K562 (cell line): Measurements from ENCODE around the gene ME3. TPM values are rescaled to one million over a fixed set of nuclear protein-coding genes. Genes with fewer than 3 reads are reported as not detected.

Source experiments
- ATAC-seq: fragments of 200-7000 bp; cut with Tn5 transposase; 3 replicates; pipeline ENCODE4 v1.9.1; 2020; ENCODE audit warnings: moderate library complexity
- BruUV-seq: library from RNA; stranded (reverse); fragments of 400-500 nt; replicated peaks from 2 replicates; lab custom pipeline; 2021; lab: Mats Ljungman, UMichigan
- CTCF ChIA-PET: fragments of 300-600 bp; formaldehyde crosslinking; extraction: SDS; loops from one replicate; lab custom pipeline; 2021; ENCODE audit warnings: low intra/inter-chr PET ratio; lab: Yijun Ruan, JAX
- POLR2A ChIA-PET: fragments of 300-600, 350-650 bp; sonication (Branson Sonifier 250); formaldehyde crosslinking; extraction: SDS; loops from one replicate; lab custom pipeline; 2021; ENCODE audit warnings: antibody characterized with exemption, inconsistent platforms; lab: Yijun Ruan, JAX
- DNase-seq, 4 experiments: peaks; one replicate each; pipeline versions ENCODE4 v3.0.0 to v3.0.0-alpha.2; 2011 to 2018; ENCODE audit warnings: low spot score in 3 of 4, mixed read lengths in 3 of 4; ENCODE audit errors: extremely low read depth in 1 of 4
- FAIRE-seq: peaks from 2 replicates; lab custom pipeline; 2011; peaks lifted over from hg19 to GRCh38; lab: Jason Lieb, UNC
- H2AFZ ChIP-seq: 2 replicates; pipeline ENCODE4 v1.6.0; 2011; ENCODE audit warnings: low read depth, low read length, control low read depth, inconsistent platforms
- H3K27ac ChIP-seq: fragments of 200-600 bp; 3 replicates; pipeline ENCODE4 v1.8.0; 2011; ENCODE audit warnings: low read depth, mild to moderate bottlenecking, control low read depth, inconsistent platforms, low read length, moderate library complexity, mixed read lengths; ENCODE audit errors: extremely low read depth
- H3K27me3 ChIP-seq, 2 experiments: fragments of 300-600 bp in 1 of 2; 2 replicates in 1 of 2; 3 replicates in 1 of 2; pipeline versions ENCODE4 v1.6.0 to v1.8.0; 2011; ENCODE audit warnings: inconsistent platforms in 2 of 2, low read length in 2 of 2, mild to moderate bottlenecking in 1 of 2, mixed read lengths in 1 of 2, moderate library complexity in 1 of 2; ENCODE audit not compliant: control insufficient read depth in 2 of 2, insufficient read depth in 2 of 2
- H3K36me3 ChIP-seq: fragments of 300-600 bp; 3 replicates; pipeline ENCODE4 v1.8.0; 2011; ENCODE audit warnings: mild to moderate bottlenecking, low read length, inconsistent platforms; ENCODE audit not compliant: control insufficient read depth, insufficient read depth
- H3K4me1 ChIP-seq, 2 experiments: fragments of 200-600 bp in 1 of 2; replicated peaks in 1 of 2; 2 replicates in 1 of 2; 3 replicates in 1 of 2; pipeline versions ENCODE4 v1.5.1 to v1.8.0; 2011; ENCODE audit warnings: inconsistent platforms in 2 of 2, low read length in 2 of 2, mild to moderate bottlenecking in 1 of 2, mixed read lengths in 1 of 2, moderate library complexity in 1 of 2; ENCODE audit not compliant: control insufficient read depth in 2 of 2, insufficient read depth in 2 of 2
- H3K4me2 ChIP-seq: 2 replicates; pipeline ENCODE4 v1.6.1; 2011; ENCODE audit warnings: low read length, control low read depth, inconsistent platforms, mixed read lengths; ENCODE audit not compliant: insufficient read depth
- H3K4me3 ChIP-seq: fragments of 200-600 bp; sonication (generic), shearing (Covaris generic); 2 replicates; pipeline ENCODE4 v1.5.1; 2016; ENCODE audit warnings: control low read depth, inconsistent platforms
- H3K79me2 ChIP-seq: fragments of 200-600 bp; 3 replicates; pipeline ENCODE4 v1.8.0; 2011; ENCODE audit warnings: low read length, inconsistent platforms; ENCODE audit not compliant: control insufficient read depth, insufficient read depth
- H3K9ac ChIP-seq, 2 experiments: 2 replicates each; pipeline versions ENCODE4 v1.6.0 to v1.6.1; 2011; ENCODE audit warnings: low read depth in 2 of 2, low read length in 2 of 2, control low read depth in 1 of 2, inconsistent platforms in 1 of 2, mild to moderate bottlenecking in 1 of 2, mixed read lengths in 1 of 2; ENCODE audit not compliant: insufficient read depth in 1 of 2
- H3K9me1 ChIP-seq: one replicate; pipeline ENCODE4 v1.6.0; 2011; ENCODE audit warnings: inconsistent platforms, mild to moderate bottlenecking, low read length, moderate library complexity; ENCODE audit not compliant: control insufficient read depth, insufficient read depth
- H3K9me3 ChIP-seq: replicated peaks from 2 replicates; pipeline ENCODE4 v1.5.1; 2011; ENCODE audit warnings: low read depth, low read length, inconsistent platforms; ENCODE audit not compliant: control insufficient read depth, insufficient read depth
- H4K20me1 ChIP-seq: replicated peaks from 2 replicates; pipeline ENCODE4 v1.6.1; 2011; ENCODE audit warnings: low read length, inconsistent platforms, mixed read lengths; ENCODE audit not compliant: control insufficient read depth, insufficient read depth
- CREB1 ChIP-seq, 2 experiments: sonication (generic) in 1 of 2; formaldehyde crosslinking in 1 of 2; IDR thresholded peaks; 2 replicates each; pipeline versions ENCODE4 v1.6.1 to v1.8.0; 2012 to 2022; ENCODE audit warnings: inconsistent platforms in 1 of 2, mild to moderate bottlenecking in 1 of 2, missing genetic modification reagents in 1 of 2, moderate library complexity in 1 of 2
- DDX20 ChIP-seq: fragments of 450-650 bp; IDR thresholded peaks from 2 replicates; pipeline ENCODE4 v1.6.1; 2016; ENCODE audit warnings: missing genetic modification characterization, low read depth, mild to moderate bottlenecking, missing compliant biosample characterization, moderate library complexity
- EGR1 ChIP-seq: fragments of 450-650 bp; conservative IDR thresholded peaks from 2 replicates; pipeline ENCODE4 v1.6.1; 2017; ENCODE audit warnings: mild to moderate bottlenecking
- ETV1 ChIP-seq: fragments of 450-650 bp; conservative IDR thresholded peaks from 2 replicates; pipeline ENCODE4 v1.6.1; 2016; ENCODE audit warnings: missing genetic modification characterization, control low read depth, low read depth, missing compliant biosample characterization
- EWSR1 ChIP-seq: fragments of 450-650 bp; IDR thresholded peaks from 2 replicates; pipeline ENCODE4 v1.6.1; 2018; ENCODE audit warnings: borderline replicate concordance, mild to moderate bottlenecking, low read depth, moderate library complexity; ENCODE audit not compliant: partially characterized antibody
- HMBOX1 ChIP-seq: sonication (generic); IDR thresholded peaks from 2 replicates; pipeline ENCODE4 v1.6.1; 2016
- HSF4 ChIP-seq: fragments of 250-450 bp; sonication (Bioruptor Pico); IDR thresholded peaks from 2 replicates; pipeline ENCODE4 v2.1.2; 2022; ENCODE audit warnings: mild to moderate bottlenecking, moderate library complexity, borderline replicate concordance
- MAZ ChIP-seq, 2 experiments: fragments of 450-650 bp in 1 of 2; sonication (generic) in 1 of 2; formaldehyde crosslinking; IDR thresholded peaks in 1 of 2; conservative IDR thresholded peaks in 1 of 2; 2 replicates each; pipeline versions ENCODE4 v1.4.0 to v1.5.0; 2020; ENCODE audit warnings: mild to moderate bottlenecking in 1 of 2, missing genetic modification reagents in 1 of 2
- MTA2 ChIP-seq: fragments of 450-650 bp; IDR thresholded peaks from 2 replicates; pipeline ENCODE4 v1.6.1; 2016; ENCODE audit warnings: low read depth
- NR0B1 ChIP-seq: fragments of 450-650 bp; IDR thresholded peaks from one replicate; pipeline ENCODE4 v1.6.1; 2018; ENCODE audit warnings: mild to moderate bottlenecking, moderate library complexity; ENCODE audit not compliant: partially characterized antibody
- RCOR1 ChIP-seq, 2 experiments: IDR thresholded peaks; 2 replicates each; pipeline ENCODE4 v1.6.1; 2012; ENCODE audit warnings: low read depth in 2 of 2, low read length in 2 of 2, borderline replicate concordance in 1 of 2, improper control_type of control experiment in 1 of 2
- STAG1 ChIP-seq: sonication (generic); formaldehyde crosslinking; IDR thresholded peaks from 2 replicates; pipeline ENCODE4 v1.5.0; 2020; ENCODE audit warnings: missing genetic modification reagents, borderline replicate concordance
- ZNF518B ChIP-seq: fragments of 250-450 bp; sonication (Bioruptor Pico); IDR thresholded peaks from 2 replicates; pipeline ENCODE4 v1.5.0; 2021; ENCODE audit warnings: mild to moderate bottlenecking, moderate library complexity
- WGBS: fragments of 100-300 bp; shearing (Covaris generic); methylation state at CpG from one replicate; pipeline ENCODE4 v1.1.6; 2016; ENCODE audit warnings: low coverage, mixed read lengths; ENCODE audit not compliant: insufficient coverage; ENCODE audit errors: missing lambda C conversion rate; 5-methylcytosine and 5-hydroxymethylcytosine counted together
- in situ Hi-C: fragments of 300-500 bp; cut with MboI; formaldehyde crosslinking; loops from 4 replicates; pipeline ENCODE4 v1.15.0; 2018; ENCODE audit warnings: inconsistent platforms, mixed read lengths
- intact Hi-C: fragments of 100-400 bp; cut with micrococcal nuclease; formaldehyde crosslinking; loops from 2 replicates; pipeline ENCODE4 v1.14.2; 2022
- polyA plus RNA-seq, 8 experiments: library from polyadenylated mRNA; depleted of rRNA in 4 of 8; stranded (reverse) in 5 of 8; unstranded in 3 of 8; fragments of >200 nt; fragmentation: Nextera tagmentation in 2 of 8; fragmentation: Illumina TruSeq in 1 of 8; extraction: Ambion mirVana in 2 of 8; extraction: Trizol in 1 of 8; gene quantifications; 2 replicates each; pipeline versions ENCODE4 v1.2.1 to v1.2.3, GENCODE V29; 2011 to 2014; ENCODE audit warnings: inconsistent platforms in 1 of 8, missing spikeins in 1 of 8
- total RNA-seq, 7 experiments: library from RNA; depleted of rRNA in 6 of 7; stranded (reverse); fragments of >200 nt in 6 of 7; fragmentation: Illumina TruSeq in 2 of 7; extraction: Trizol in 2 of 7; gene quantifications; 2 replicates each; pipeline versions ENCODE4 v1.2.1 to v1.2.3, GENCODE V29; 2011 to 2021; ENCODE audit warnings: low replicate concordance in 1 of 7
- TF ChIP-seq, protein P1 (sequence below), 2 experiments: IDR thresholded peaks; 2 replicates each; pipeline ENCODE4 v1.6.1; 2012; ENCODE audit warnings: improper control_type of control experiment in 2 of 2, low read depth in 2 of 2, low read length in 2 of 2, borderline replicate concordance in 1 of 2

Gene ME3
- total and polyA plus RNA-seq, 9 of the 15 experiments (the other 6 are each of a cell fraction or from before 2014, with no cell fraction given) = not detected

- H3K4me3 ChIP-seq = no peak overlapping the region
- ChIA-PET CTCF (no interaction called here), POLR2A (no interaction called here)
- in situ Hi-C loops = no loop called here
- no peaks in the 10 kb centered on the region for H3K79me2 ChIP-seq
- no peaks in the 10 kb centered on the region for H4K20me1 ChIP-seq
- intact Hi-C loops = no loop called here
- H2AFZ ChIP-seq = no peak overlapping the region
- no peak overlapping the region for H3K9ac ChIP-seq
- H3K9me1 ChIP-seq = no peaks in the 10 kb centered on the region
- FAIRE-seq (no peak), DNase-seq (no peak), ATAC-seq (no peak)
- no peak overlapping the region for H3K4me2 ChIP-seq
- WGBS = 0% methylated on average over 1 of the region's 1 CpG
- H3K36me3 ChIP-seq = no peaks in the 10 kb centered on the region
- H3K4me1 ChIP-seq = peaks cover 0 to 4% of the 10 kb centered on the region in 2 experiments; a peak in 2 of 5 replicates
- H3K9me3 ChIP-seq = no peaks in the 10 kb centered on the region
- no TSS peak for BruUV-seq
- H3K27ac ChIP-seq = no peak overlapping the region
- no peaks in the 10 kb centered on the region for H3K27me3 ChIP-seq
- TF ChIP-seq HMBOX1 = no peak
- no peak for TF ChIP-seq EWSR1
- no peak for TF ChIP-seq ETV1
- no peak for TF ChIP-seq ZNF518B (CRISPR knock-in tag)
- no peak for TF ChIP-seq EGR1
- no peak for TF ChIP-seq STAG1 (CRISPR knock-in tag)
- no peak for TF ChIP-seq HSF4 (CRISPR knock-in tag)
- no peak for TF ChIP-seq CREB1 (IDR thresholded peaks at IDR 0.05)
- no peak for TF ChIP-seq CREB1 (CRISPR knock-in tag; IDR thresholded peaks at IDR 0.05)
- no peak for TF ChIP-seq MTA2
- no peak for TF ChIP-seq MAZ (CRISPR knock-in tag; conservative IDR thresholded peaks at IDR 0.05 in 1 of 2, IDR thresholded peaks at IDR 0.05 in 1 of 2)
- no peak for TF ChIP-seq RCOR1 (IDR thresholded peaks at IDR 0.05; ENCODE audit: borderline replicate concordance in 1 of 2, low read depth in 2 of 2, low read length in 2 of 2)
- TF ChIP-seq, protein P1, sequence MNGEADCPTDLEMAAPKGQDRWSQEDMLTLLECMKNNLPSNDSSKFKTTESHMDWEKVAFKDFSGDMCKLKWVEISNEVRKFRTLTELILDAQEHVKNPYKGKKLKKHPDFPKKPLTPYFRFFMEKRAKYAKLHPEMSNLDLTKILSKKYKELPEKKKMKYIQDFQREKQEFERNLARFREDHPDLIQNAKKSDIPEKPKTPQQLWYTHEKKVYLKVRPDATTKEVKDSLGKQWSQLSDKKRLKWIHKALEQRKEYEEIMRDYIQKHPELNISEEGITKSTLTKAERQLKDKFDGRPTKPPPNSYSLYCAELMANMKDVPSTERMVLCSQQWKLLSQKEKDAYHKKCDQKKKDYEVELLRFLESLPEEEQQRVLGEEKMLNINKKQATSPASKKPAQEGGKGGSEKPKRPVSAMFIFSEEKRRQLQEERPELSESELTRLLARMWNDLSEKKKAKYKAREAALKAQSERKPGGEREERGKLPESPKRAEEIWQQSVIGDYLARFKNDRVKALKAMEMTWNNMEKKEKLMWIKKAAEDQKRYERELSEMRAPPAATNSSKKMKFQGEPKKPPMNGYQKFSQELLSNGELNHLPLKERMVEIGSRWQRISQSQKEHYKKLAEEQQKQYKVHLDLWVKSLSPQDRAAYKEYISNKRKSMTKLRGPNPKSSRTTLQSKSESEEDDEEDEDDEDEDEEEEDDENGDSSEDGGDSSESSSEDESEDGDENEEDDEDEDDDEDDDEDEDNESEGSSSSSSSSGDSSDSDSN (IDR thresholded peaks at IDR 0.05; ENCODE audit: borderline replicate concordance in 1 of 2, low read depth in 2 of 2, low read length in 2 of 2) = no peak
- TF ChIP-seq DDX20 = no peak
- no peak for TF ChIP-seq NR0B1
These were observed 229.0 kb downstream of the ME3 start for GRCh38 chr11:86443415-86443814.
